HEK293 (cell line): ENCODE measurements around the gene STARD10.

Experiments
- CTCF ChIA-PET: fragments of 350-600 bp; formaldehyde crosslinking; extraction: SDS; loops from one replicate; lab custom pipeline; 2021; ENCODE audit warnings: antibody characterized with exemption; lab: Yijun Ruan, JAX
- POLR2A ChIA-PET: fragments of 300-600 bp; formaldehyde crosslinking; extraction: SDS; loops from one replicate; lab custom pipeline; 2020; ENCODE audit warnings: antibody characterized with exemption, inconsistent platforms; lab: Yijun Ruan, JAX
- H3K27ac ChIP-seq: fragments of 200-500 bp; sonication (Bioruptor generic); 2 replicates; pipeline ENCODE4 v1.5.1; 2014; ENCODE audit warnings: low read depth, low read length, control low read depth, inconsistent platforms; ENCODE audit errors: extremely low read depth
- H3K36me3 ChIP-seq, 2 experiments: fragments of 200-500 bp in 1 of 2; sonication (Bioruptor generic) in 1 of 2; 1 replicate in 1 of 2; 2 replicates in 1 of 2; pipeline ENCODE4 v1.5.1; 2014 to 2017; ENCODE audit warnings: inconsistent platforms in 2 of 2, low read length in 2 of 2; ENCODE audit not compliant: control insufficient read depth in 2 of 2, insufficient read depth in 1 of 2
- H3K4me1 ChIP-seq: fragments of 200-500 bp; sonication (Bioruptor generic); 2 replicates; pipeline ENCODE4 v1.5.1; 2014; ENCODE audit warnings: mild to moderate bottlenecking, low read length, inconsistent platforms; ENCODE audit not compliant: control insufficient read depth, insufficient read depth
- H3K4me3 ChIP-seq: 2 replicates; pipeline ENCODE4 v1.5.1; 2011; ENCODE audit warnings: low read depth, mild to moderate bottlenecking, control low read depth, low read length, moderate library complexity
- H3K9me3 ChIP-seq: fragments of 200-500 bp; sonication (Bioruptor generic); 2 replicates; pipeline ENCODE4 v1.5.1; 2014; ENCODE audit warnings: low read depth, low read length, inconsistent platforms; ENCODE audit not compliant: control insufficient read depth, insufficient read depth
- FEZF1 ChIP-seq: fragments of 450-650 bp; formaldehyde crosslinking; IDR thresholded peaks from 2 replicates; pipeline ENCODE4 v1.5.1; 2016; ENCODE audit warnings: missing biosample characterization, missing genetic modification characterization
- GFI1B ChIP-seq: fragments of 450-650 bp; formaldehyde crosslinking; IDR thresholded peaks from 2 replicates; pipeline ENCODE4 v1.5.1; 2016; ENCODE audit warnings: missing biosample characterization, missing genetic modification characterization
- GLI2 ChIP-seq: fragments of 450-650 bp; formaldehyde crosslinking; IDR thresholded peaks from 2 replicates; pipeline ENCODE4; 2017; ENCODE audit warnings: missing biosample characterization, missing genetic modification characterization, low read depth, borderline replicate concordance
- KLF17 ChIP-seq: fragments of 450-650 bp; formaldehyde crosslinking; IDR thresholded peaks from 2 replicates; pipeline ENCODE4 v1.5.1; 2016; ENCODE audit warnings: missing biosample characterization, missing genetic modification characterization
- KLF8 ChIP-seq: fragments of 450-650 bp; formaldehyde crosslinking; IDR thresholded peaks from 2 replicates; pipeline ENCODE4 v1.5.1; 2016; ENCODE audit warnings: missing biosample characterization, missing genetic modification characterization
- MZF1 ChIP-seq: fragments of 450-650 bp; formaldehyde crosslinking; IDR thresholded peaks from 2 replicates; pipeline ENCODE4 v1.5.1; 2017; ENCODE audit warnings: missing biosample characterization, missing genetic modification characterization, borderline replicate concordance
- OVOL3 ChIP-seq: fragments of 450-650 bp; formaldehyde crosslinking; IDR thresholded peaks from 2 replicates; pipeline ENCODE4 v1.5.1; 2016; ENCODE audit warnings: missing biosample characterization, missing genetic modification characterization
- SALL2 ChIP-seq: fragments of 450-650 bp; formaldehyde crosslinking; IDR thresholded peaks from 2 replicates; pipeline ENCODE4 v1.5.0; 2017; ENCODE audit warnings: missing biosample characterization, mild to moderate bottlenecking, missing genetic modification characterization, borderline replicate concordance
- SCRT1 ChIP-seq: fragments of 450-650 bp; formaldehyde crosslinking; IDR thresholded peaks from 2 replicates; pipeline ENCODE4 v1.5.1; 2016; ENCODE audit warnings: missing biosample characterization, missing genetic modification characterization, borderline replicate concordance
- SETDB1 ChIP-seq: IDR thresholded peaks from one replicate; pipeline ENCODE4 v1.6.1; 2017; ENCODE audit warnings: mild to moderate bottlenecking, low read length, moderate library complexity, mixed read lengths; ENCODE audit not compliant: insufficient read length
- SP7 ChIP-seq: fragments of 450-650 bp; formaldehyde crosslinking; IDR thresholded peaks from 2 replicates; pipeline ENCODE4 v1.5.1; 2016; ENCODE audit warnings: missing biosample characterization, missing genetic modification characterization
- TCF7L2 ChIP-seq: IDR thresholded peaks from 2 replicates; pipeline ENCODE4 v1.6.1; 2011; ENCODE audit warnings: low read depth, mild to moderate bottlenecking, inconsistent platforms, low read length, moderate library complexity, borderline replicate concordance
- ZBTB10 ChIP-seq: fragments of 450-650 bp; formaldehyde crosslinking; IDR thresholded peaks from 2 replicates; pipeline ENCODE4 v1.5.1; 2016; ENCODE audit warnings: missing biosample characterization, missing genetic modification characterization
- ZNF132 ChIP-seq: fragments of 450-650 bp; formaldehyde crosslinking; IDR thresholded peaks from 2 replicates; pipeline ENCODE4 v1.5.1; 2017; ENCODE audit warnings: missing biosample characterization, missing genetic modification characterization, borderline replicate concordance
- ZNF133 ChIP-seq: fragments of 450-650 bp; formaldehyde crosslinking; IDR thresholded peaks from 2 replicates; pipeline ENCODE4 v1.5.1; 2016; ENCODE audit warnings: missing biosample characterization, missing genetic modification characterization
- ZNF138 ChIP-seq: fragments of 450-650 bp; formaldehyde crosslinking; IDR thresholded peaks from 2 replicates; pipeline ENCODE4 v1.5.1; 2016; ENCODE audit warnings: missing biosample characterization, missing genetic modification characterization, borderline replicate concordance
- ZNF16 ChIP-seq: fragments of 450-650 bp; formaldehyde crosslinking; IDR thresholded peaks from 2 replicates; pipeline ENCODE4 v1.5.1; 2016; ENCODE audit warnings: low read depth, missing biosample characterization, missing genetic modification characterization
- ZNF221 ChIP-seq: fragments of 450-650 bp; formaldehyde crosslinking; IDR thresholded peaks from 2 replicates; pipeline ENCODE4 v1.5.1; 2017; ENCODE audit warnings: missing biosample characterization, missing genetic modification characterization, borderline replicate concordance
- ZNF23 ChIP-seq: fragments of 450-650 bp; formaldehyde crosslinking; IDR thresholded peaks from 2 replicates; pipeline ENCODE4 v1.5.1; 2016; ENCODE audit warnings: missing biosample characterization, missing genetic modification characterization, borderline replicate concordance
- ZNF274 ChIP-seq, 2 experiments: fragments of 200-500 bp in 1 of 2; fragments of 450-650 bp in 1 of 2; sonication (Bioruptor generic) in 1 of 2; formaldehyde crosslinking in 1 of 2; IDR thresholded peaks; 2 replicates each; pipeline versions ENCODE4 v1.5.1 to v1.6.1; 2014 to 2016; ENCODE audit warnings: borderline replicate concordance in 1 of 2, inconsistent platforms in 1 of 2, low read length in 1 of 2, missing biosample characterization in 1 of 2, missing genetic modification characterization in 1 of 2
- ZNF302 ChIP-seq: fragments of 450-650 bp; formaldehyde crosslinking; IDR thresholded peaks from 2 replicates; pipeline ENCODE4 v1.5.1; 2016; ENCODE audit warnings: missing biosample characterization, missing genetic modification characterization, low read depth
- ZNF341 ChIP-seq: fragments of 450-650 bp; formaldehyde crosslinking; IDR thresholded peaks from 2 replicates; pipeline ENCODE4; 2016; ENCODE audit warnings: low read depth, missing biosample characterization, missing genetic modification characterization
- ZNF449 ChIP-seq: fragments of 450-650 bp; formaldehyde crosslinking; IDR thresholded peaks from 2 replicates; pipeline ENCODE4 v1.5.1; 2017; ENCODE audit warnings: missing biosample characterization, mild to moderate bottlenecking, missing genetic modification characterization, moderate library complexity
- ZNF704 ChIP-seq: fragments of 450-650 bp; formaldehyde crosslinking; IDR thresholded peaks from 2 replicates; pipeline ENCODE4 v1.5.1; 2016; ENCODE audit warnings: missing biosample characterization, missing genetic modification characterization
- ZNF768 ChIP-seq: fragments of 450-650 bp; formaldehyde crosslinking; IDR thresholded peaks from 2 replicates; pipeline ENCODE4 v1.5.1; 2018; ENCODE audit warnings: missing biosample characterization, mild to moderate bottlenecking, missing genetic modification characterization
- ZNF776 ChIP-seq: fragments of 450-650 bp; formaldehyde crosslinking; IDR thresholded peaks from 2 replicates; pipeline ENCODE4 v1.5.0; 2017; ENCODE audit warnings: missing biosample characterization, missing genetic modification characterization, borderline replicate concordance

STARD10 gene

DNA sequence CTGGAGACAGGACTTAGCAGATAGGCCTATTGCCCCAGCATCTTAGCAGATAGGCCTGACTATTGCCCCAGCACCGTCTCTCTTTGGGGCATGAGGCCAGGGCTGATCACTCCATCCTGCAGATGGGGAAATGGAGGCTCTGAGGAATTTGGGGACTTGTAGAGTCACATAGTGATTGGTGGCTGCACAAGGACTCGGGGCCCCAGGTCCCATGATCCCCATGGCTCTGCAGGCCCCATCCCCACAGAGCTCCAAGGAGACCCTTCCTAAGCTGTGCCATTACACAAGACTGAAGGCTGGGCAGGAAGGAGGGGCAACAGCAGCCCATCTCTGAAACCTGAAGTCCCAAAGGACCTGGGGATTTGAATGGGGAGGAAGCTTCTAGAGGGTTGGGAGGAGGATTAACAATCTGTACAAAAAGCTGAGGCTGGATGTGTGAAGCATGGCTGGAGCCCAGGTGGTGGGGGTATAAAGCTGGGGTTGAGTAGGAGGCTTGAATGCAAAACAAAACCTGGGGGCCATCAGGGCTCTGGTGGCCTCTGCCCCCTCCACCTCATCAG, 43.2 kb downstream of the STARD10 start:
- ChIA-PET CTCF (interaction anchor here (0.9 kb wide), 1 partner anchor 26 kb away, joined by 4 read pairs; no protein-coding TSS in a partner anchor), POLR2A (interaction anchor here (0.6 kb wide), 1 partner anchor 21 kb away, joined by 3 read pairs; no protein-coding TSS in a partner anchor)
- Histone ChIP-seq H3K9me3 (no peaks in the 10 kb centered on the region), H3K27ac (no peak overlapping the region), H3K4me1 (no peaks in the 10 kb centered on the region), H3K4me3 (no peak overlapping the region), H3K36me3 (peaks cover 0 to 8% of the 10 kb centered on the region in 2 experiments; a peak in 1 of 3 replicates)
- TF ChIP-seq ZNF274 (IDR thresholded peaks at IDR 0.05; ENCODE audit: low read length) (no peak), ZNF274 (tag by site-specific recombination; IDR thresholded peaks at IDR 0.05; ENCODE audit: borderline replicate concordance) (no peak), GFI1B (tag by site-specific recombination) (no peak), ZNF138 (tag by site-specific recombination) (no peak), TCF7L2 (no peak), OVOL3 (no peak), GLI2 (tag by site-specific recombination) (no peak), ZNF133 (no peak), ZNF132 (tag by site-specific recombination) (no peak), ZNF776 (tag by site-specific recombination) (no peak), KLF17 (tag by site-specific recombination) (no peak), ZNF16 (tag by site-specific recombination) (no peak), ZNF23 (tag by site-specific recombination) (no peak), ZNF221 (tag by site-specific recombination) (no peak)
- TF ChIP-seq, all 188 proteins: peak for 0

- Histone ChIP-seq H3K4me1 (no peaks in the 10 kb centered on the region), H3K27ac (no peak overlapping the region), H3K4me3 (no peak overlapping the region), H3K9me3 (no peaks in the 10 kb centered on the region), H3K36me3 (peaks cover 0 to 8% of the 10 kb centered on the region in 2 experiments; a peak in 1 of 3 replicates)
- CTCF ChIA-PET = interaction anchor here (0.9 kb wide), 1 partner anchor 25 kb away, joined by 4 read pairs; no protein-coding TSS in a partner anchor
- POLR2A ChIA-PET = no interaction called here
- TF ChIP-seq FEZF1 (tag by site-specific recombination) = no peak
- no peak for TF ChIP-seq ZNF704 (tag by site-specific recombination)
- no peak for TF ChIP-seq ZNF768 (tag by site-specific recombination)
- no peak for TF ChIP-seq ZBTB10
- no peak for TF ChIP-seq ZNF302
- TF ChIP-seq SETDB1 = no peak
- TF ChIP-seq SCRT1 = no peak
- no peak for TF ChIP-seq SALL2 (tag by site-specific recombination)
- TF ChIP-seq KLF8 (tag by site-specific recombination) = no peak
- no peak for TF ChIP-seq MZF1 (tag by site-specific recombination)
- no peak for TF ChIP-seq ZNF449
- TF ChIP-seq ZNF341 (tag by site-specific recombination) = no peak
- TF ChIP-seq SP7 (tag by site-specific recombination) = no peak
- no peak for TF ChIP-seq ZNF16 (tag by site-specific recombination)
These were observed 43.8 kb downstream of the STARD10 start for GRCh38 chr11:72750086-72750485.
